Measurements from ENCODE around the gene PPM1D. TPM values are rescaled to one million over a fixed set of nuclear protein-coding genes. Genes with fewer than 3 reads are reported as not detected.
A peak's percentile ranks its signal among the peaks of the same experiment; 100 is the strongest.
"Not testable (repeated sequence)": the region's sequence is repeated elsewhere in the genome, so short reads cannot be mapped to it uniquely, and the experiment has no call there.

PPM1D gene
- polyA plus RNA-seq, 1 donor from 2014 or later: 13.7 TPM

- H3K9me3 Mint-ChIP-seq: no peaks in the 10 kb centered on the region
- H3K36me3 Mint-ChIP-seq: peaks cover 11% of the 10 kb centered on the region
- peaks cover 13 to 29% (median 24%) of the 10 kb centered on the region in 3 donors for H3K4me1 Mint-ChIP-seq
- no peak overlapping the region for H3K27ac Mint-ChIP-seq
- H3K4me3 Mint-ChIP-seq: peak overlapping the region in 3 of 4 donors; percentile 16 to 74 (median 40)
- no peaks in the 10 kb centered on the region for H3K27me3 Mint-ChIP-seq
These were observed 52.7 kb downstream of the PPM1D start for GRCh38 chr17:60652454-60653247.

- peaks cover 7% of the 10 kb centered on the region for H3K36me3 Mint-ChIP-seq
- H3K4me1 Mint-ChIP-seq: peaks cover 13 to 29% (median 24%) of the 10 kb centered on the region in 3 donors
- no peak overlapping the region for H3K4me3 Mint-ChIP-seq
- no peaks in the 10 kb centered on the region for H3K9me3 Mint-ChIP-seq
- peak overlapping the region in 1 of 3 donors; percentile 64 for H3K27ac Mint-ChIP-seq
- H3K27me3 Mint-ChIP-seq: no peaks in the 10 kb centered on the region
These were observed 53.6 kb downstream of the PPM1D start for GRCh38 chr17:60653569-60653968.

- H3K27me3 Mint-ChIP-seq: no peaks in the 10 kb centered on the region
- H3K36me3 Mint-ChIP-seq: peaks cover 8% of the 10 kb centered on the region
- no peaks in the 10 kb centered on the region for H3K9me3 Mint-ChIP-seq
- no peak overlapping the region for H3K4me3 Mint-ChIP-seq
- H3K4me1 Mint-ChIP-seq: peaks cover 13 to 24% (median 21%) of the 10 kb centered on the region in 3 donors
- H3K27ac Mint-ChIP-seq: no peak overlapping the region
These were observed 56.5 kb downstream of the PPM1D start for GRCh38 chr17:60656499-60656898.

- peaks cover 12% of the 10 kb centered on the region for H3K36me3 Mint-ChIP-seq
- H3K4me3 Mint-ChIP-seq: no peak overlapping the region
- peaks cover 0 to 4% (median 0%) of the 10 kb centered on the region in 3 donors for H3K4me1 Mint-ChIP-seq
- no peaks in the 10 kb centered on the region for H3K27me3 Mint-ChIP-seq
- no peaks in the 10 kb centered on the region for H3K9me3 Mint-ChIP-seq
- no peak overlapping the region for H3K27ac Mint-ChIP-seq
These were observed 59.2 kb downstream of the PPM1D start for GRCh38 chr17:60659156-60659555.

- no peaks in the 10 kb centered on the region for H3K9me3 Mint-ChIP-seq
- no peak overlapping the region for H3K27ac Mint-ChIP-seq
- peaks cover 0 to 3% (median 0%) of the 10 kb centered on the region in 3 donors for H3K4me1 Mint-ChIP-seq
- H3K36me3 Mint-ChIP-seq: peaks cover 13% of the 10 kb centered on the region
- H3K27me3 Mint-ChIP-seq: no peaks in the 10 kb centered on the region
- no peak overlapping the region for H3K4me3 Mint-ChIP-seq
These were observed 61.5 kb downstream of the PPM1D start for GRCh38 chr17:60661489-60661888.

- peaks cover 13% of the 10 kb centered on the region for H3K36me3 Mint-ChIP-seq
- H3K4me3 Mint-ChIP-seq: no peak overlapping the region
- H3K4me1 Mint-ChIP-seq: peaks cover 0 to 1% (median 0%) of the 10 kb centered on the region in 3 donors
- H3K27ac Mint-ChIP-seq: no peak overlapping the region
- H3K9me3 Mint-ChIP-seq: no peaks in the 10 kb centered on the region
- no peaks in the 10 kb centered on the region for H3K27me3 Mint-ChIP-seq
These were observed 64.0 kb downstream of the PPM1D start for GRCh38 chr17:60664022-60664421.

GRCh38 chr17:60665602-60666001, 65.6 kb downstream of the PPM1D start:
- Mint-ChIP-seq H3K9me3 (no peaks in the 10 kb centered on the region), H3K27me3 (no peaks in the 10 kb centered on the region), H3K4me3 (no peak overlapping the region), H3K4me1 (peaks cover 0 to 1% (median 0%) of the 10 kb centered on the region in 3 donors), H3K27ac (no peak overlapping the region), H3K36me3 (peaks cover 11% of the 10 kb centered on the region)

- not testable (repeated sequence) for H3K4me1 Mint-ChIP-seq, H3K9me3 Mint-ChIP-seq, H3K27me3 Mint-ChIP-seq, H3K4me3 Mint-ChIP-seq, H3K27ac Mint-ChIP-seq, H3K36me3 Mint-ChIP-seq
These were observed 68.7 kb downstream of the PPM1D start for GRCh38 chr17:60668741-60669140.

GRCh38 chr17:60671482-60671881, 71.5 kb downstream of the PPM1D start:
- Mint-ChIP-seq H3K27me3 (no peaks in the 10 kb centered on the region), H3K9me3 (peaks cover 0 to 6% (median 0%) of the 10 kb centered on the region in 3 donors), H3K4me1 (peaks cover 0 to 1% (median 0%) of the 10 kb centered on the region in 3 donors), H3K27ac (no peak overlapping the region), H3K4me3 (peak overlapping the region in 1 of 4 donors; percentile 63), H3K36me3 (peaks cover 5% of the 10 kb centered on the region)

GRCh38 chr17:60674637-60675036, 74.6 kb downstream of the PPM1D start:
- not testable (repeated sequence) for H3K36me3 Mint-ChIP-seq, H3K9me3 Mint-ChIP-seq, H3K27me3 Mint-ChIP-seq
- Mint-ChIP-seq H3K4me1 (peaks cover 13 to 17% (median 13%) of the 10 kb centered on the region in 3 donors), H3K27ac (peak overlapping the region in 1 of 3 donors; percentile 35), H3K4me3 (peak overlapping the region in 2 of 4 donors; percentile 49 to 52)

- no peaks in the 10 kb centered on the region for H3K27me3 Mint-ChIP-seq
- peaks cover 0 to 6% (median 0%) of the 10 kb centered on the region in 3 donors for H3K9me3 Mint-ChIP-seq
- peaks cover 4% of the 10 kb centered on the region for H3K36me3 Mint-ChIP-seq
- peaks cover 13 to 19% (median 13%) of the 10 kb centered on the region in 3 donors for H3K4me1 Mint-ChIP-seq
- peak overlapping the region in 2 of 4 donors; percentile 60 to 71 for H3K4me3 Mint-ChIP-seq
- H3K27ac Mint-ChIP-seq: no peak overlapping the region
These were observed 76.0 kb downstream of the PPM1D start for GRCh38 chr17:60675997-60676396.

GRCh38 chr17:60676758-60677307, 76.8 kb downstream of the PPM1D start:
- Mint-ChIP-seq H3K36me3 (peaks cover 4% of the 10 kb centered on the region), H3K27ac (peak overlapping the region; percentile 91 to 99 (median 93)), H3K27me3 (no peaks in the 10 kb centered on the region), H3K9me3 (peaks cover 0 to 6% (median 0%) of the 10 kb centered on the region in 3 donors), H3K4me3 (peak overlapping the region; percentile 94 to 97 (median 97)), H3K4me1 (peaks cover 13 to 19% (median 13%) of the 10 kb centered on the region in 3 donors)

GRCh38 chr17:60677308-60678117, 77.5 kb downstream of the PPM1D start, which contains the start of gene BCAS3:
TSS of gene BCAS3 (plus strand) at chr17:60677851.
- Mint-ChIP-seq H3K4me1 (peaks cover 13 to 19% (median 14%) of the 10 kb centered on the region in 3 donors), H3K27me3 (no peaks in the 10 kb centered on the region), H3K27ac (peak within 1 kb of the TSS; percentile 91 to 99 (median 93)), H3K9me3 (peaks cover 0 to 6% (median 0%) of the 10 kb centered on the region in 3 donors), H3K4me3 (peak within 1 kb of the TSS; percentile 94 to 97 (median 97)), H3K36me3 (peaks cover 6% of the 10 kb centered on the region)

- Mint-ChIP-seq H3K4me3 (peak overlapping the region; percentile 94 to 97 (median 97)), H3K9me3 (peaks cover 0 to 6% (median 0%) of the 10 kb centered on the region in 3 donors)
These were observed 78.1 kb downstream of the PPM1D start for GRCh38 chr17:60678118-60678444.

GRCh38 chr17:60679287-60679686, 79.3 kb downstream of the PPM1D start:
- Mint-ChIP-seq H3K27ac (no peak overlapping the region), H3K27me3 (no peaks in the 10 kb centered on the region), H3K9me3 (peaks cover 0 to 5% (median 0%) of the 10 kb centered on the region in 3 donors), H3K4me3 (peak overlapping the region in 3 of 4 donors; percentile 39 to 79 (median 73)), H3K4me1 (peaks cover 13 to 19% (median 14%) of the 10 kb centered on the region in 3 donors), H3K36me3 (peaks cover 6% of the 10 kb centered on the region)

More at GRCh38 chr17:60678118-60678444, 78.1 kb downstream of the PPM1D start:
- Mint-ChIP-seq H3K27ac (peak overlapping the region; percentile 91 to 99 (median 93)), H3K36me3 (peaks cover 6% of the 10 kb centered on the region), H3K4me1 (peaks cover 13 to 19% (median 14%) of the 10 kb centered on the region in 3 donors), H3K27me3 (no peaks in the 10 kb centered on the region)
